NCI-H2196 treated with DMSO at 0.1 percent for 48 hours (cell line): ENCODE results near the gene FGD3.

ENCODE experiments used
- DNase-seq: peaks from one replicate; lab custom pipeline; 2025; ENCODE audit not compliant: unreplicated experiment; lab: John Stamatoyannopoulos, UW

Gene FGD3

DNA sequence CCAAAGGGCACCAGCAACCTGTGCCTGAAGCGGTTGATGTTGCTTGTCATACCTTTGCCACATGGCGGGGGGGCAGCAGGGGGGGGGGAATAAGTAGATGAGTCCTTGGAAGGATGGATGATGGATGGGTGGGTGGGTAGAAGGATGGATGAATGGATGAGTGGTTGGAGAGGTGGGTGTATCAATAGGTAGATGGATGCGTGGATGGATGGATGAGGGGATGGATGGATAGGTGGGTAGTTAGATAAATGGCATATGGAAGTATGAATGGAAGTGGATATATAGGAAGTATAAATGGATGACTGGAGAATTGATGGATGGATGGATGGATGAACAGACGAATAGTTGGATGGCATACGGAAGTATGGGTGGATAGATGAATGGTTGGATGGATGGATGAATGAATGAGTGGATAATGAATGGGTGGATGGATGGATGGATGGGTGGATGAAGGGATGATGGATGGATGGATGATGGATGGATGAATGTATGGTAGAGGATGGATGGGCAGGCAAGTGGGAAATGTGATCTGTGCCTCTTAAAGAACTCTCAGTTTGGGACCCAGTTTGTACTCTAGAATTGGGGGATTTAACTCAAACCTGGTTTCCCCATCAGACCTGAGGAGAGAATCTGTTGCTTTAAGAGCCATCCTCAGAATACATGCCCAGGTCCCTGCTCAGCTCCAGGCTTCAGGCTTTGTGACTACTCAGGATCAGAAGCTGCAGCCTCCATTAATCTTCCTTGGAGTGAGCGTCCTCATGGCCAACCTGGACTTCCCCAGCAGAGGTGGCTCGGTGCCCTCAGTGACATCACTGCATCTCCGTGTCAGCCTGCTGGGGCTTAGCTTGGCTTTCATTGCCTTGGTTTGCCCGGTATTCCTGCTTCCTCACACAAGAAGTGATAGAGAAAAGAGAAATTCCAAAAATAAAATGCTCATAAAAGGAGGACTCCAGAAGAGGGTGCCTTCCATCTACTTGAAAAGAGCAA lies 83.6 kb downstream of the FGD3 start:
- DNase-seq: no peak

- no peak for DNase-seq
Measured at GRCh38 chr9:93031629-93032430, 84.5 kb downstream of the FGD3 start.

DNA sequence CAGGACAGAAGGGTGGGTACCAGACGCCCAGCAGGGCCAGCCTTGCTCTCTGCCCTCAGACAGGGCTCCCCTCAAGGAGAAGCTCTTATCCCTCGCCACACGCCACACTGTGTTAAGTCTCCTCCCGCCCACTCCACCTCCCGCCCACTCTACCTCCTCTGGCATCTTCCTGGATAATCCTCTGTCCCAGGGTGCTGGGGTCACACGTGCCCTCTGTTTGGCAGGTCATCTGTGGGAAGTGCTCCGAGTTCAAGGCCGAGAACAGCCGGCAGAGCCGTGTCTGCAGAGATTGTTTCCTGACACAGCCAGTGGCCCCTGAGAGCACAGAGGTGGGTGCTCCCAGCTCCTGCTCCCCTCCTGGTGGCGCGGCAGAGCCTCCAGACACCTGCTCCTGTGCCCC lies 85.2 kb downstream of the FGD3 start:
- no peak for DNase-seq

GRCh38 chr9:93033531-93033930 lies 86.2 kb downstream of the FGD3 start:
- DNase-seq: no peak

- DNase-seq: no peak
Measured at GRCh38 chr9:93035106-93035660, 87.9 kb downstream of the FGD3 start.

DNA sequence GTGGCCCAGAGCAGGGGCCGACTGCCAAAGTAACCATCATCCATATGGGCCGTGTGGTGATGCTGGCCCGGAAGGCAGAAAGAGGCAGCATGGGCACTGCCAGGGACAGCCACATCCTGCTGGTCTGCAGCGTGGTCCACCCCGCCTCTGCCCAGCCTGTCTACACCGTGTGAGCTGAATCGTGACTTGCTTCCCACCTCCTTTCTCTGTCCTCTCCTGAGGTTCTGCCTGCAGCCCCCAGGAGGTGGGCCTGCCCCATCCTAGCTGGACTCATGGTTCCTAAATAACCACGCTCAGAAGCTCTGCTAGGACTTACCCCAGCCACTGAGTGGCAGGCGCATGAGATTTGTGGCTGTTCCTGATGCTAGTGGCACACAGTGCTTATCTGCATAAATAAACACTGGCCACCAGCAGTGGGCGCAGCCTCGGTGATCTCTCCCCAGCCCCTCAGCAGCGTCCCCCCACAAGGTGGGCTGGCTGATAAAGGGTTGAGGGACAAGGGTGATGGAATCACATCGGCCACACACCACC lies 88.6 kb downstream of the FGD3 start:
- DNase-seq: no peak

DNA sequence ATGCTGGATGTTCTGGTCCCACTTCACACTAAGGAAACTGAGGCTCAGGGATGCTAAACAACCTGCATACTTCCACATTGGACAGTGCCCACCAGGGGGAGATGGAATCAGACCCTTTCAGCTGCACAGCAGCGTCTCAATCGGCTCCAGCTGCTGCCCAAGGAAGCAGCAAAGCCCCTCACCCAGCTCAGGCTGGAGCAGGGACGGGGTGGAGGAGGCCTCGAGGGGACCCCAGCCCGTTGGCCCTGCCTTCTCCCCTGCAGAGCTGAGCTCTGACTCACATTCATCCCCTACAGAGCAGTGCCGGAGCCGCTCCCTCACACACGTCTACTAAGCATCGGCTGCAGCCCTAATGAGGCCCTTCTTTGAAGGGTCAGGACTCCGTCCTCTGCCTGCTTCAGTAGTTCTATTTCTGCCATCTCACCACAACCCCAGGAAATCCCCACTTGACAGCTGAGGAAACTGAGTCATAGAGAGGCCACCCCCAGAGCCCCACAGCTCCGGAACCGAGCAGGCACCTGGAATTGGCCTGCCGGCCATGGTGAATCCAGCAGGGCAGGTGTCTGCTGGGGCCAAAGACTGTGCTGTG lies 89.7 kb downstream of the FGD3 start:
- no peak for DNase-seq

DNA sequence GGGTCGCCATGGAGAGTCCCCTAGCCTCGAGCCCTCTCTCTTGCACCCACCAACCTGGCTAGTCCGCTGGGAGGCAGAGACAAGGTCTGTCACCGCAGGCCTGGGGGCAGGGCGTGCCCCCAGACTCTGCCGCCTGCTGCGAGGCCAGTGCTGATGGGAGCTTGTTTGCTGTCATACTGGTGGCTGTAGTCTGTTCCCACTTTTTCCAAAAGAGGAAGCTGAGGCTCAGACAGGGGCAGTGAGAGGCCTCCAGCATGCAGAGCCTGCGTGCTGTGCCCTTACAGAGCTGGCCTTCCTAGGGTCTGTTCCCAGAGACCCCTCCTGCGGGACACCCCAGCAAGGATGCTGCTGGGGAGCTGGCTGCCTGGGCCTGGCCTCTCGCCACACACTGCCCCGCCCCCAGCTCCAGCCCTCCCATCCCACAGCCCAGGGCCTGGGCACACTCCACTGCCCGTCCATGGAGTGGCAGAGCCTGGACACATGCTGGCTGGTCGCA lies 90.2 kb downstream of the FGD3 start:
- DNase-seq: no peak

GRCh38 chr9:93038918-93039317 lies 91.6 kb downstream of the FGD3 start:
- no peak for DNase-seq

GRCh38 chr9:93039456-93039855 lies 92.1 kb downstream of the FGD3 start:
- DNase-seq: no peak

DNA sequence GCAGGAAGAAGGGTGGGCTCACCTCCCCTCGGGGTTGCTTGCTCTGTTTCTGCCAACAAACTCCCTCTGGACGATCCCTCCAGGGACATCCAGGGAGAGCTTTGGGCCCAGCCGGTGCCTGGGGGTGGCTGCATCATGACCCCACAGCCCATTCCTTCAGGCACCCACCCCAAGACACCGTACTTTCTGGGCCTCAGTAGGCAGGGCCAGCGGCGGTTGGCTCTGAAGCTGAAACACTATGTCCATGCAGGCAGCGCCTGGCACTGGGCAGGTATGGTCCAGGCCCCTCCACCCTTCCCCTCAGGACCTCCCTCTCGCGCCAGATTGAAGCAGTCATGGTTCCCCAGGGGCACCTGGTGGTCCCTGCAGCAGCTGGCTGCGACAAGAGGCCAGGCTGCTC lies 92.7 kb downstream of the FGD3 start:
- DNase-seq: no peak

GRCh38 chr9:93040409-93040808 lies 93.1 kb downstream of the FGD3 start:
- DNase-seq: no peak

DNA sequence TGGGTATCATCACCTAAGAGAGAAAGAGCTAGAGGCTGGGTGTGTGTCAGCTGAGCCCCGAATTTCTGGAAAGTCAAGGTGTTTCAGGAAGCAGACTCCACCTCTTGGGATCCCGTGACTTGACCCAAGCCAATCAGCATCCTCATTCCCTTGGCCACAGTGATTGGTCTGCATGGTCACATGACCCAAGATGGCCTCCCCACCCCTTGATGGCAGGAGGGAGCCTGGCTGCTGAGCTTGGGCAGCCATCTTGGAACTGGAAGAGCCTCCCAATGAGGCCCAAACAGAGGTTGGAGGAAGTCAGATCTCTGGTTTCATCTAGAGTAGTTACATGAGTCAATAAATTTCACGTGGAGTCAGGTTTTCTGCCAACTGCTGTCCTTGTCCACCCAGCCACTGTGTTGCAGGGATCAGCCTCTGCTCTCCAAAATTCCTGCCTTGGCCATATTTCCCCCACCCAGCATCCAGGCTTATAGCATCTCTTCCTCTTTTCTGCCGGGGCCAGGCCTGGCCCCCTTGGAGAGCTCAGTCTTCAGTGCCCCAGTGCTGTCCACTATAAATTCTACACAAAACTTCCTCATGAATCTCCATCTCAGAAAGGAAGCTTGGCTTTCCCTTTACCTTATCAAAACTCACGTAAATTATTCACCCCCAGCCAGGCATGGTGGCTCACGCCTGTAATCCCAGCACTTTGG lies 93.9 kb downstream of the FGD3 start:
- no peak for DNase-seq

DNA sequence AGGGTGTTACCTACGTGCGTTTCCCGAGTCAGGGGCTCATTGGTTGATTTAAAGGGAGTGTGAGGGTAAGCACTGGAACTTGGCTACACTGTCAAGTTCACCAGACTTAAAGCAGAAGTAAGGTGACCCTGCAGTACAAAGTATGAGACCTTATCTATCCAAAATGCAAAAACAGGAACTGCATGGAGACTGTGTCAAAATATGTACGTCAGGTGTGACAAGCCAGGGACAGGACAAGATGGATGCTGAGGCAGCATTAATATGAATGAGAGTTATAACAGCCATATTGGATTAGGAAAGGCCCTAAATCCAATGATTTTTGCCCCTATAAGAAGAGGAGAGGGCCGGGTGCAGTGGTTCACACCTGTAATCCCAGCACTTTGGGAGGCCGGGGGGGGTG lies 95.8 kb downstream of the FGD3 start:
- DNase-seq: no peak

GRCh38 chr9:93045521-93045920 lies 98.2 kb downstream of the FGD3 start:
- no peak for DNase-seq

DNA sequence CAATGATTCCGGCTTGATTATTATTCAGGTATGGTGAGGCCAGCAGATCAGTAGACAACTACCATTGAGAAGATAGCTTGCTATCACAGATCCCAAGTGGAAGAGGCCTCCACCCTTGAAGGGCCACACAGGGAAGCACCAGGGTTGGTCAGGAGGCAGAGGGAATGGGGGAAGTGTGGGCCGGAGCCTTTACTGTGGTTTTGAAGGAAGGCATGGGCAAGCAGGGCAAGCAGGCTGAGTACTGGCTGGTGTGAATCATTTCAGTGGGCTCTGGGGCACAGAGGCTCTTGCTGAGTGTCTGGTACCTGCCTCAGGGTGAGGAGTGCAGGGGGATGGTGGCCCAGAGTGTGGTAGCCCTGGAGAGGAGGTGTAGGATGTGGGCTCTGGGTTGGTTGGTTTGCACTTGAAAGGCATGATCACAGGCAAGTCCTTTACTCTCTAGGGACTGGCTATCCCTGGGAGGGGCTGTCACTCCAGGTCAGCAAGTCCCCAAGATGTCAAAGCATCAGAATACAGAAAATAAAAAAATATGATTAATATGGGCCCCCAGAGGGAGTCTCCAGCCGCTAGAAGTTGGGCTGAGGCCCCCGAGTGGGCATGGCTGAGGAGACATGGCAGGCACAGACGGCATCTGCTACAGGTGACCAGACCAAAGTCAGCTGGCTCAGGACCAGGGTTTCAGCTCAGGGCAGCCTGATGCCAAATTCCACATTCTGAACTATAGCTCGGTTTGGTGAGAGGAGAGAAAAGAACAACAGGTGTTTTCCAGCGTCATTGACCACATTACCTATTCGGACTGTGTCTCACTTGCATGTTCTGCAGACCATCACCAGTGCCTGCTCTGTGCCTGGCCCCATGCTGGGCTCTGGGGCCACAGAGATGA lies 101.5 kb downstream of the FGD3 start:
- no peak for DNase-seq

DNA sequence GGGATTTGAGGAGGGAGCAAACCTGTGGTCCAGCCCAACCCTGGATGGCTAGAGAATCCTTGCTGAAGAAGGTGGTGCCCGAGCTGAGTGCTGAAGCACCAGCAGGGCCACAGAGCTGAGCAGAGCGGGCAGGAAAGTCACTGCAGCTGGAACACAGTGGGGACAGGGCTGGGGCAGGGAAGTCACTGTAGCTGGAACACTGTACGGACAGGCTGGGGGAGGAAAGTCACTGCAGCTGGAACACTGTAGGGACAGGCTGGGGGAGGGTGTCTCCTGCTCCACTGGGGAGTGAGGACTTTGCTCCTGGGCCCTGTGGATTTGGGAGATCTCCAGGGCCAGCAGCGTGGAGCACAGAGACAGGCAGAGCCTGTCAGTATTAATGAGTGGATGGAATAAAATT lies 102.2 kb downstream of the FGD3 start:
- no peak for DNase-seq

- DNase-seq: no peak
Measured at GRCh38 chr9:93050231-93050630, 102.9 kb downstream of the FGD3 start.

DNA sequence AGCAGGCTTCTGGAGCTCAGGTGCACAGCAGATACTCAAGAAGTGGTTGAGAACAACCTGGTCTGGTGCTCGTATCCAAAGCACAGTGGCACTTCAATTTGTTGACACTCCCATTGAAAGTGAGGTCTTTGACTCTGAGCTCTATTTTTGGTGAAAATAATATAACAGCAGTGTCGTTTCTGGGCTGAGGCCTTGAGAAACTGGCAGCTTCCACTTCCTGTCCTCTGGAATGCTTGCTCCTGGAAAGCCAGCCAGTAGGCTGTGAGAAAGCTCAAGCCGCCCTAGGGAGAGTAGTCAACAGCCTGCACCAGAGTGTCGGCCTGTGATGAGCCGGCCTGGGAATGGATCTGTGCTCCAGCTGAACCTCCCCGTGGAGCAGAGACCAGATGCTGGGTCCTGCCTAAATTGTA lies 104.4 kb downstream of the FGD3 start:
- DNase-seq: no peak
